Liver (tissue), 9 donors: ENCODE results near the gene TLE3. TPM values are rescaled to one million over a fixed set of nuclear protein-coding genes. Genes with fewer than 3 reads are reported as not detected.

Experiments
- DNase-seq: peaks from one replicate; pipeline ENCODE4 v3.0.0-alpha.2; 2017; ENCODE audit warnings: low spot score
- H3K27ac ChIP-seq, 2 donors: one replicate each; pipeline ENCODE4 v1.7.0; 2013; ENCODE audit warnings: inconsistent platforms in 2 of 2, low read length in 2 of 2, control low read depth in 1 of 2, low read depth in 1 of 2, mild to moderate bottlenecking in 1 of 2
- H3K27me3 ChIP-seq, 4 donors: one replicate each; pipeline versions ENCODE4 v1.6.1 to v1.7.0; 2013; ENCODE audit warnings: low read length in 3 of 4, inconsistent platforms in 1 of 4, mild to moderate bottlenecking in 1 of 4, moderate library complexity in 1 of 4; ENCODE audit not compliant: control insufficient read depth in 4 of 4, insufficient read depth in 4 of 4
- H3K36me3 ChIP-seq, 4 donors: one replicate each; pipeline versions ENCODE4 v1.6.1 to v1.7.0; 2013; ENCODE audit warnings: low read length in 3 of 4, mild to moderate bottlenecking in 3 of 4, low read depth in 1 of 4, moderate library complexity in 1 of 4; ENCODE audit not compliant: control insufficient read depth in 4 of 4, insufficient read depth in 3 of 4
- H3K4me1 ChIP-seq, 4 donors: one replicate each; pipeline versions ENCODE4 v1.6.1 to v1.7.0; 2013; ENCODE audit warnings: low read length in 3 of 4, mild to moderate bottlenecking in 3 of 4, moderate library complexity in 1 of 4; ENCODE audit not compliant: control insufficient read depth in 4 of 4, insufficient read depth in 4 of 4
- H3K4me3 ChIP-seq, 3 donors: one replicate each; pipeline versions ENCODE4 v1.6.1 to v1.7.0; 2013; ENCODE audit warnings: low read length in 3 of 3, control low read depth in 1 of 3, low read depth in 1 of 3, mild to moderate bottlenecking in 1 of 3
- H3K9ac ChIP-seq, 2 donors: one replicate each; pipeline ENCODE4 v1.7.0; 2013; ENCODE audit warnings: low read length in 2 of 2, mild to moderate bottlenecking in 2 of 2, moderate library complexity in 2 of 2, control low read depth in 1 of 2, low read depth in 1 of 2
- H3K9me3 ChIP-seq, 4 donors: one replicate each; pipeline versions ENCODE4 v1.6.1 to v1.7.0; 2013; ENCODE audit warnings: low read length in 3 of 4; ENCODE audit not compliant: control insufficient read depth in 4 of 4
- EGR1 ChIP-seq, 2 donors: IDR thresholded peaks; 2 replicates each; pipeline ENCODE4 v1.6.1; 2016 to 2018; ENCODE audit warnings: antibody characterized with exemption in 2 of 2, low read depth in 2 of 2
- FOXA1 ChIP-seq: IDR thresholded peaks from 2 replicates; pipeline ENCODE4 v1.6.1; 2016; ENCODE audit warnings: antibody characterized with exemption
- GABPA ChIP-seq, 2 donors: IDR thresholded peaks in 1 of 2; conservative IDR thresholded peaks in 1 of 2; 2 replicates each; pipeline ENCODE4 v1.6.1; 2016; ENCODE audit warnings: antibody characterized with exemption in 2 of 2, mild to moderate bottlenecking in 1 of 2, moderate library complexity in 1 of 2
- HNF4A ChIP-seq, 2 donors: conservative IDR thresholded peaks; 2 replicates each; pipeline ENCODE4 v1.6.1; 2016; ENCODE audit warnings: antibody characterized with exemption in 2 of 2, mild to moderate bottlenecking in 2 of 2
- HNF4G ChIP-seq: IDR thresholded peaks from 2 replicates; pipeline ENCODE4 v1.6.1; 2016; ENCODE audit warnings: antibody characterized with exemption
- JUND ChIP-seq, 2 donors: IDR thresholded peaks; 2 replicates each; pipeline ENCODE4 v1.6.1; 2016; ENCODE audit warnings: antibody characterized with exemption in 2 of 2
- NR2F2 ChIP-seq: IDR thresholded peaks from 2 replicates; pipeline ENCODE4 v1.6.1; 2016; ENCODE audit warnings: antibody characterized with exemption
- RAD21 ChIP-seq, 2 donors: IDR thresholded peaks; 2 replicates each; pipeline ENCODE4 v1.6.1; 2016; ENCODE audit warnings: antibody characterized with exemption in 2 of 2, mild to moderate bottlenecking in 2 of 2
- RXRA ChIP-seq, 2 donors: IDR thresholded peaks; 2 replicates each; pipeline ENCODE4 v1.6.1; 2017 to 2018; ENCODE audit warnings: antibody characterized with exemption in 2 of 2, mild to moderate bottlenecking in 1 of 2
- SP1 ChIP-seq: IDR thresholded peaks from 2 replicates; pipeline ENCODE4 v1.6.1; 2018; ENCODE audit warnings: antibody characterized with exemption, mild to moderate bottlenecking
- TAF1 ChIP-seq: conservative IDR thresholded peaks from 2 replicates; pipeline ENCODE4 v1.6.1; 2016; ENCODE audit warnings: antibody characterized with exemption, mild to moderate bottlenecking
- YY1 ChIP-seq: IDR thresholded peaks from 2 replicates; pipeline ENCODE4 v1.6.1; 2016; ENCODE audit warnings: antibody characterized with exemption, mild to moderate bottlenecking
- WGBS: extraction: QIAGEN DNeasy Blood & Tissue Kit; methylation state at CpG from one replicate; pipeline ENCODE4 v1.1.7; 2013; 5-methylcytosine and 5-hydroxymethylcytosine counted together
- polyA plus RNA-seq, 2 donors: library from polyadenylated mRNA; stranded (reverse) in 1 of 2; unstranded in 1 of 2; fragments of 200-250 nt in 1 of 2; fragments of >200 nt in 1 of 2; fragmentation: Nextera tagmentation in 1 of 2; extraction: Ambion mirVana in 1 of 2; gene quantifications; one replicate each; pipeline versions ENCODE4 v1.2.1 to v1.2.3, GENCODE V29; 2013 to 2015
- total RNA-seq, 2 donors: library from RNA; depleted of rRNA; stranded (reverse); fragments of >200 nt; gene quantifications; one replicate each; pipeline ENCODE4 v1.2.3, GENCODE V29; 2014
- TF ChIP-seq, protein P1 (sequence below): fragments of 150-350 bp; IDR thresholded peaks from 2 replicates; pipeline ENCODE4 v1.5.1; 2017; ENCODE audit warnings: improper control_type of control experiment, low read depth, low read length; ENCODE audit not compliant: missing input control
- TF ChIP-seq, protein P2 (sequence below): IDR thresholded peaks from 2 replicates; pipeline ENCODE4 v1.6.1; 2016; ENCODE audit warnings: antibody characterized with exemption, mild to moderate bottlenecking
- TF ChIP-seq, protein P3 (sequence below): IDR thresholded peaks from 2 replicates; pipeline ENCODE4 v1.6.1; 2016; ENCODE audit warnings: antibody characterized with exemption
- TF ChIP-seq, protein P4 (sequence below): IDR thresholded peaks from 2 replicates; pipeline ENCODE4 v1.6.1; 2016; ENCODE audit warnings: antibody characterized with exemption
- donor health status: healthy.
- donor health status: healthy.
- donor health status: healthy.
- donor health status: healthy.
- donor health status: healthy.

TLE3 gene
- total and polyA plus RNA-seq, 4 donors = 1.2 to 13.7 (median 8.5) TPM

DNA sequence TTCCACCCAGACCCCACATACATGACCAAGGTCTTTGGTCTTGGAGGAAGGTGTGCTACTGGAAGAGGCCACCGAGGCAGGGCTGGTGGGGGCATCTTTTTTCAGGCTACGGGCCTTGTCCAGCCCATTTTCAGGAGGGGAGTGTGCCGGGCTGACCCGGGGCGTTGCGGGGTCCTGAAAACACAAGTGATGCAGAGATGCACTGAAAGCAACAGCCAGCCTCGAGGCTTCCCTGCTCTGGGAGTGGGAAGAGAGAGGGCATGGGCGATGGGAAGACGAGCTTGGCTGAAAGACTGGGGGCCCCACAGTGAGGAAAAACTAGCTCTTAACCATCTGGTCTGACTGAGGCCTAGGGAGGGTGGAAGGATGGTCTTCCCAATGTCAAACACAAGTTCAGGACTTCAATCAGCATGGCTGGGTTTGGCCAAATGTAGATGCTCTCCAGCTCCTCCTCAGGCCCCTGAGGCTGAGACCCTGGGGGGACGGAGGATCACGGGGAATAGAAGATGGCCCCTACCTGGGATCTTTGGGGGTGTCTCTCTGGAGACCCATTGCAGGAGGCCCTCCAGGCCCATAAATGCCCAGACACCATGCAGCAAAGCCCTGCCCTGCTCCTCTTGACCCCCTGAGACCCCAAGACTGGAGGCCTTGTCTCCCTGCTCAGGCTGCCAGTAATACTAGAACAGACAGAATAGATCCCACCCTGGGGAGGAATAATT lies 38.9 kb downstream of the TLE3 start:
- DNase-seq = no peak
- H3K4me3 ChIP-seq = no peak overlapping the region
- TF ChIP-seq NR2F2 (no peak), GABPA (IDR thresholded peaks at IDR 0.05 in 1 of 2, conservative IDR thresholded peaks at IDR 0.05 in 1 of 2) (no peak), RAD21 (IDR thresholded peaks at IDR 0.05) (no peak), YY1 (no peak)
- TF ChIP-seq, protein P1, sequence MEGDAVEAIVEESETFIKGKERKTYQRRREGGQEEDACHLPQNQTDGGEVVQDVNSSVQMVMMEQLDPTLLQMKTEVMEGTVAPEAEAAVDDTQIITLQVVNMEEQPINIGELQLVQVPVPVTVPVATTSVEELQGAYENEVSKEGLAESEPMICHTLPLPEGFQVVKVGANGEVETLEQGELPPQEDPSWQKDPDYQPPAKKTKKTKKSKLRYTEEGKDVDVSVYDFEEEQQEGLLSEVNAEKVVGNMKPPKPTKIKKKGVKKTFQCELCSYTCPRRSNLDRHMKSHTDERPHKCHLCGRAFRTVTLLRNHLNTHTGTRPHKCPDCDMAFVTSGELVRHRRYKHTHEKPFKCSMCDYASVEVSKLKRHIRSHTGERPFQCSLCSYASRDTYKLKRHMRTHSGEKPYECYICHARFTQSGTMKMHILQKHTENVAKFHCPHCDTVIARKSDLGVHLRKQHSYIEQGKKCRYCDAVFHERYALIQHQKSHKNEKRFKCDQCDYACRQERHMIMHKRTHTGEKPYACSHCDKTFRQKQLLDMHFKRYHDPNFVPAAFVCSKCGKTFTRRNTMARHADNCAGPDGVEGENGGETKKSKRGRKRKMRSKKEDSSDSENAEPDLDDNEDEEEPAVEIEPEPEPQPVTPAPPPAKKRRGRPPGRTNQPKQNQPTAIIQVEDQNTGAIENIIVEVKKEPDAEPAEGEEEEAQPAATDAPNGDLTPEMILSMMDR = no peak
- TF ChIP-seq, protein P2, sequence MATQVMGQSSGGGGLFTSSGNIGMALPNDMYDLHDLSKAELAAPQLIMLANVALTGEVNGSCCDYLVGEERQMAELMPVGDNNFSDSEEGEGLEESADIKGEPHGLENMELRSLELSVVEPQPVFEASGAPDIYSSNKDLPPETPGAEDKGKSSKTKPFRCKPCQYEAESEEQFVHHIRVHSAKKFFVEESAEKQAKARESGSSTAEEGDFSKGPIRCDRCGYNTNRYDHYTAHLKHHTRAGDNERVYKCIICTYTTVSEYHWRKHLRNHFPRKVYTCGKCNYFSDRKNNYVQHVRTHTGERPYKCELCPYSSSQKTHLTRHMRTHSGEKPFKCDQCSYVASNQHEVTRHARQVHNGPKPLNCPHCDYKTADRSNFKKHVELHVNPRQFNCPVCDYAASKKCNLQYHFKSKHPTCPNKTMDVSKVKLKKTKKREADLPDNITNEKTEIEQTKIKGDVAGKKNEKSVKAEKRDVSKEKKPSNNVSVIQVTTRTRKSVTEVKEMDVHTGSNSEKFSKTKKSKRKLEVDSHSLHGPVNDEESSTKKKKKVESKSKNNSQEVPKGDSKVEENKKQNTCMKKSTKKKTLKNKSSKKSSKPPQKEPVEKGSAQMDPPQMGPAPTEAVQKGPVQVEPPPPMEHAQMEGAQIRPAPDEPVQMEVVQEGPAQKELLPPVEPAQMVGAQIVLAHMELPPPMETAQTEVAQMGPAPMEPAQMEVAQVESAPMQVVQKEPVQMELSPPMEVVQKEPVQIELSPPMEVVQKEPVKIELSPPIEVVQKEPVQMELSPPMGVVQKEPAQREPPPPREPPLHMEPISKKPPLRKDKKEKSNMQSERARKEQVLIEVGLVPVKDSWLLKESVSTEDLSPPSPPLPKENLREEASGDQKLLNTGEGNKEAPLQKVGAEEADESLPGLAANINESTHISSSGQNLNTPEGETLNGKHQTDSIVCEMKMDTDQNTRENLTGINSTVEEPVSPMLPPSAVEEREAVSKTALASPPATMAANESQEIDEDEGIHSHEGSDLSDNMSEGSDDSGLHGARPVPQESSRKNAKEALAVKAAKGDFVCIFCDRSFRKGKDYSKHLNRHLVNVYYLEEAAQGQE = no peak

DNA sequence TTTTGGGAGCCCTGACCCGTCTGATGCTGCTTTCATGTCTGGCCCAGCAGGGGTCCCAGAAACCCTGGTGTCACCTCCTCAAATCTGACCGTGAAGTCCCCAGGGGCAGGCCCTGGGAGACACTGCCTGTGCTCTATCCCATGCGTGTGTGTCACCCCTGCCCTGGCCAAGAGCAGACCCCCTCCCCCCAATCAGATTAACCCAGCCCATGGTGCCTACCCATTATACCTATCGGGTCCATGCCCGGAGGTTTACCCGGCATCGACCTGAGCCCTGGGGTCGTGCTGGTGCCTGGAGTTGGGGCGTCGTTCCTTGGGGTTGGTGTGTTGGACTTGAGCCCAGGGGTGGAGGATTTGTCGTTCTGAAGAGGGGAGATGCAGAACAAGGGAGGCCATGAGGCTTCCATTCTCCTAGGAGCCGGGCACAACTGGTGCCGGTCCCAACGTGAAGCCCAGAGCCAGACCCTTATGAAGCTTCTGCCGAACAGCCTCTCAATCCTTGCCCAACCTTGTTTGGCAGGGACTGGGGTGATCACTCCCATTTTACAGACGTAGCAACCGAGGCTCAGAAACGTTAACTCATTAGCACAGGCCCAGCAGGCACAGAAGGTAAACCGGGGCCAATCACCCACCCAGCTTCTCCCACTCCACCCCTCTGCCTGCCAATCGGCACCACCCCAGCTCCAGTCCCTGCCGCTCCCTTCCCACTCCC lies 39.6 kb downstream of the TLE3 start:
- no peak overlapping the region for H3K27ac ChIP-seq
- WGBS = 95% methylated on average over 21 of the region's 21 CpGs
- DNase-seq = no peak

More for the DNA sequence above, 38.9 kb downstream of the TLE3 start:
- Histone ChIP-seq H3K27me3 (no peaks in the 10 kb centered on the region), H3K36me3 (peaks cover 21 to 74% (median 28%) of the 10 kb centered on the region in 4 donors), H3K27ac (no peak overlapping the region), H3K4me1 (no peaks in the 10 kb centered on the region), H3K9ac (no peak overlapping the region), H3K9me3 (no peaks in the 10 kb centered on the region)
- WGBS = 98% methylated on average over 11 of the region's 11 CpGs

More for the DNA sequence above, 39.6 kb downstream of the TLE3 start:
- Histone ChIP-seq H3K9ac (no peak overlapping the region), H3K9me3 (no peaks in the 10 kb centered on the region), H3K36me3 (peaks cover 25 to 80% (median 32%) of the 10 kb centered on the region in 4 donors), H3K27me3 (no peaks in the 10 kb centered on the region), H3K4me1 (no peaks in the 10 kb centered on the region), H3K4me3 (no peak overlapping the region)
- TF ChIP-seq GABPA (IDR thresholded peaks at IDR 0.05 in 1 of 2, conservative IDR thresholded peaks at IDR 0.05 in 1 of 2) = no peak
- no peak for TF ChIP-seq JUND (IDR thresholded peaks at IDR 0.05)
- no peak for TF ChIP-seq FOXA1
- TF ChIP-seq, protein P3, sequence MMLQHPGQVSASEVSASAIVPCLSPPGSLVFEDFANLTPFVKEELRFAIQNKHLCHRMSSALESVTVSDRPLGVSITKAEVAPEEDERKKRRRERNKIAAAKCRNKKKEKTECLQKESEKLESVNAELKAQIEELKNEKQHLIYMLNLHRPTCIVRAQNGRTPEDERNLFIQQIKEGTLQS = no peak
- TF ChIP-seq, protein P2 = no peak
- TF ChIP-seq RXRA (IDR thresholded peaks at IDR 0.05) = no peak
- TF ChIP-seq, protein P1 = no peak
- no peak for TF ChIP-seq HNF4A (conservative IDR thresholded peaks at IDR 0.05)
- no peak for TF ChIP-seq TAF1
- no peak for TF ChIP-seq YY1
- TF ChIP-seq HNF4G = no peak
- TF ChIP-seq, protein P4, sequence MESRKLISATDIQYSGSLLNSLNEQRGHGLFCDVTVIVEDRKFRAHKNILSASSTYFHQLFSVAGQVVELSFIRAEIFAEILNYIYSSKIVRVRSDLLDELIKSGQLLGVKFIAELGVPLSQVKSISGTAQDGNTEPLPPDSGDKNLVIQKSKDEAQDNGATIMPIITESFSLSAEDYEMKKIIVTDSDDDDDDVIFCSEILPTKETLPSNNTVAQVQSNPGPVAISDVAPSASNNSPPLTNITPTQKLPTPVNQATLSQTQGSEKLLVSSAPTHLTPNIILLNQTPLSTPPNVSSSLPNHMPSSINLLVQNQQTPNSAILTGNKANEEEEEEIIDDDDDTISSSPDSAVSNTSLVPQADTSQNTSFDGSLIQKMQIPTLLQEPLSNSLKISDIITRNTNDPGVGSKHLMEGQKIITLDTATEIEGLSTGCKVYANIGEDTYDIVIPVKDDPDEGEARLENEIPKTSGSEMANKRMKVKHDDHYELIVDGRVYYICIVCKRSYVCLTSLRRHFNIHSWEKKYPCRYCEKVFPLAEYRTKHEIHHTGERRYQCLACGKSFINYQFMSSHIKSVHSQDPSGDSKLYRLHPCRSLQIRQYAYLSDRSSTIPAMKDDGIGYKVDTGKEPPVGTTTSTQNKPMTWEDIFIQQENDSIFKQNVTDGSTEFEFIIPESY = no peak
- TF ChIP-seq NR2F2 = no peak
- TF ChIP-seq SP1 = no peak
- no peak for TF ChIP-seq EGR1 (IDR thresholded peaks at IDR 0.05; ENCODE audit: low read depth in 2 of 2)
